ENCODE measurements around the gene GARNL3.

The GARNL3 gene

DNA sequence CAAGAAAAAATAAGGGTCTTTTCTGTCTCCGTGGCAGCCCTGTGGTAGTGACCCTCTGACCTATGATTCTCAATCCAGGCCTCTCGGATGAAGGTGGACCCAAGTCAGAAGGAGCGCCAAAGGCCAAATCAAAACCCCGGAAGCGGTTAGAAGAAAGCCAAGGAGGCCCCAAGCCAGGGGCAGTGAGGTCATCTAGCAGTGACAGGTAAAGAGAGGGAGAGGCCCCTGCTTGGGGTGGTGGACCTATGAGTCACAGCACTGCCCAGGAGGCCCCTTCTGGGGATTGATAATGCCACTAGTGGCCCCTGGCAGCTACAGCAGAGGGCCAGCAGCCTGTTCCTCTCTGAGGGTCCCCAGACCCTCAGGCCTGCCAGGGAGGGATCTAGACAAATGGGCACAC is 126.0 kb downstream of the GARNL3 start:
- TF ChIP-seq, protein P1, sequence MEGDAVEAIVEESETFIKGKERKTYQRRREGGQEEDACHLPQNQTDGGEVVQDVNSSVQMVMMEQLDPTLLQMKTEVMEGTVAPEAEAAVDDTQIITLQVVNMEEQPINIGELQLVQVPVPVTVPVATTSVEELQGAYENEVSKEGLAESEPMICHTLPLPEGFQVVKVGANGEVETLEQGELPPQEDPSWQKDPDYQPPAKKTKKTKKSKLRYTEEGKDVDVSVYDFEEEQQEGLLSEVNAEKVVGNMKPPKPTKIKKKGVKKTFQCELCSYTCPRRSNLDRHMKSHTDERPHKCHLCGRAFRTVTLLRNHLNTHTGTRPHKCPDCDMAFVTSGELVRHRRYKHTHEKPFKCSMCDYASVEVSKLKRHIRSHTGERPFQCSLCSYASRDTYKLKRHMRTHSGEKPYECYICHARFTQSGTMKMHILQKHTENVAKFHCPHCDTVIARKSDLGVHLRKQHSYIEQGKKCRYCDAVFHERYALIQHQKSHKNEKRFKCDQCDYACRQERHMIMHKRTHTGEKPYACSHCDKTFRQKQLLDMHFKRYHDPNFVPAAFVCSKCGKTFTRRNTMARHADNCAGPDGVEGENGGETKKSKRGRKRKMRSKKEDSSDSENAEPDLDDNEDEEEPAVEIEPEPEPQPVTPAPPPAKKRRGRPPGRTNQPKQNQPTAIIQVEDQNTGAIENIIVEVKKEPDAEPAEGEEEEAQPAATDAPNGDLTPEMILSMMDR (IDR thresholded peaks at IDR 0.05; ENCODE audit: low read length) = no peak
- no peak for TF ChIP-seq EZH2 (IDR thresholded peaks at IDR 0.05; ENCODE audit: borderline replicate concordance, low read length)
- Histone ChIP-seq H3K27me3 (ENCODE audit: insufficient read depth, low read length) (no peaks in the 10 kb centered on the region), H3K36me3 (ENCODE audit: insufficient read depth, low read length) (no peaks in the 10 kb centered on the region), H3K9ac (ENCODE audit: low read length) (no peak overlapping the region), H3K79me2 (ENCODE audit: insufficient read depth, low read length) (no peaks in the 10 kb centered on the region), H3K9me2 (ENCODE audit: low read depth, low read length) (no peaks in the 10 kb centered on the region), H3F3A (ENCODE audit: insufficient read depth, low read length) (no peaks in the 10 kb centered on the region), H2AFZ (ENCODE audit: low read length) (no peak overlapping the region), H3K4me3 (ENCODE audit: low read depth, low read length, poor library complexity, severe bottlenecking) (no peak overlapping the region), H4K20me1 (ENCODE audit: insufficient read depth, low read length) (no peaks in the 10 kb centered on the region), H3K4me2 (ENCODE audit: low read length) (no peak overlapping the region), H3K9me3 (ENCODE audit: low read length) (no peaks in the 10 kb centered on the region), H3K4me1 (ENCODE audit: insufficient read depth, low read length, severe bottlenecking) (peaks cover 4% of the 10 kb centered on the region), H3K27ac (ENCODE audit: low read depth, low read length, poor library complexity, severe bottlenecking) (no peak overlapping the region)

DNA sequence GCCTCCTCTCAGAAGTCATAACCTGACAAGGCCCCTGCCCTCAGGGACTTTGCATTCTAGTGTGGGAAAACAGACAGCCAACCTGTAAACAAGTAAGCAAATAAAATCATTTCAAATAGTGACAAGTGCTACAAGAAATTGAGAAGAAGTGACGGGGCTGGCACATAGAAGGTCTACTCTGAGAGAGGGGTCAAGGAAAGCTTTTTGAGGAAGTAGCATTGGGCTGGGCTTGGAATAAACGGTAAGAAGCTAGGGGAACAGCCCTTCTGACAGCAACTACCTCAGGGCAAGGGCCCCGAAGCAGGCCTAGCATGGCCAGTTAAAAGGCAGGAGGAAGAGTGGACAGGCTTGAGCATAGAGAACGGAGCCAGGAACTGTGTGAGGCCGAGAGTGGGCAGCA is 127.6 kb downstream of the GARNL3 start:
- Histone ChIP-seq H3K36me3 (ENCODE audit: insufficient read depth, low read length) (no peaks in the 10 kb centered on the region), H3K9ac (ENCODE audit: low read length) (no peak overlapping the region), H3K4me3 (ENCODE audit: low read depth, low read length, poor library complexity, severe bottlenecking) (no peak overlapping the region), H3K27ac (ENCODE audit: low read depth, low read length, poor library complexity, severe bottlenecking) (no peak overlapping the region), H2AFZ (ENCODE audit: low read length) (no peak overlapping the region), H3K9me3 (ENCODE audit: low read length) (no peaks in the 10 kb centered on the region), H3K4me1 (ENCODE audit: insufficient read depth, low read length, severe bottlenecking) (peaks cover 10% of the 10 kb centered on the region), H3K4me2 (ENCODE audit: low read length) (no peak overlapping the region), H3K9me2 (ENCODE audit: low read depth, low read length) (no peaks in the 10 kb centered on the region), H3F3A (ENCODE audit: insufficient read depth, low read length) (no peaks in the 10 kb centered on the region), H4K20me1 (ENCODE audit: insufficient read depth, low read length) (no peaks in the 10 kb centered on the region), H3K79me2 (ENCODE audit: insufficient read depth, low read length) (no peaks in the 10 kb centered on the region), H3K27me3 (ENCODE audit: insufficient read depth, low read length) (no peaks in the 10 kb centered on the region)
- no peak for TF ChIP-seq EZH2 (IDR thresholded peaks at IDR 0.05; ENCODE audit: borderline replicate concordance, low read length)

DNA sequence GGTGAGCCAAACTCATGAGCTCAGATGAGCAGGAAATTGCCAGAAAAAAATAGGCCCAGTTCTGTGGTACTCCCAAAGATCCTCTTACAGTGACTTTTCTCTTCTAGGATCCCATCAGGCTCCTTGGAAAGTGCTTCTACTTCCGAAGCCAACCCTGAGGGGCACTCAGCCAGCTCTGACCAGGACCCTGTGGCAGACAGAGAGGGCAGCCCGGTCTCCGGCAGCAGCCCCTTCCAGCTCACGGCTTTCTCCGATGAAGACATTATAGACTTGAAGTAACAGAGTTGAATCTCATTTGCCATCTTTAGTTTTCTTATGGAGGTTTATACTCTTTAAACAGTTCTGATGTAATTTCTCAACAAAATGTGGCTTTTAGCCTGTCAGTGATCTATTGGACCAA is 128.4 kb downstream of the GARNL3 start:
- TF ChIP-seq, protein P1 (IDR thresholded peaks at IDR 0.05; ENCODE audit: low read length) = no peak
- no peak for TF ChIP-seq EZH2 (IDR thresholded peaks at IDR 0.05; ENCODE audit: borderline replicate concordance, low read length)
- Histone ChIP-seq H3K9ac (ENCODE audit: low read length) (no peak overlapping the region), H3K79me2 (ENCODE audit: insufficient read depth, low read length) (no peaks in the 10 kb centered on the region), H3K36me3 (ENCODE audit: insufficient read depth, low read length) (no peaks in the 10 kb centered on the region), H3K27me3 (ENCODE audit: insufficient read depth, low read length) (no peaks in the 10 kb centered on the region), H3K4me3 (ENCODE audit: low read depth, low read length, poor library complexity, severe bottlenecking) (no peak overlapping the region), H3K9me3 (ENCODE audit: low read length) (no peaks in the 10 kb centered on the region), H3K4me2 (ENCODE audit: low read length) (no peak overlapping the region), H3K4me1 (ENCODE audit: insufficient read depth, low read length, severe bottlenecking) (peaks cover 16% of the 10 kb centered on the region), H3K9me2 (ENCODE audit: low read depth, low read length) (no peaks in the 10 kb centered on the region), H4K20me1 (ENCODE audit: insufficient read depth, low read length) (no peaks in the 10 kb centered on the region), H2AFZ (ENCODE audit: low read length) (no peak overlapping the region), H3F3A (ENCODE audit: insufficient read depth, low read length) (no peaks in the 10 kb centered on the region), H3K27ac (ENCODE audit: low read depth, low read length, poor library complexity, severe bottlenecking) (no peak overlapping the region)

DNA sequence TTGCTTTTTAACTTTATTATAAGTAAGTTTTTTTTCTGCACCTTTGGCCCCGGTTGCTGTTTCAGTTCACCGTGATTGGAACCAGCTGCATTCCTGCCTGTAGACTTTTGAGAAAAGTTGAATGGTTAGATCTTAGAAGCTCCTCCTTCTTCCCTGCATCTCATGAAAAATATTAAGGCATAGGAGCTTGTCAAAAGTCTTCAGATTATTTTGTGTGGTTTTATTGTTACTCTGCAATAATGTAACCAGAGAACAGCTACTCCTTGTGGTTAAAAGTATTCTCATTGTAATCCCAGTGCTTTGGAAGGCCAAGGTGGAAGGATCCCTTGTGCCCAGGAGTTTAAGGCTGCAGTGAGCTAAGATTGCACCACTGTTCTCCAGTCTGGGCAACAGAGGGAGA is 129.1 kb downstream of the GARNL3 start:
- H3K9me2 ChIP-seq (ENCODE audit: low read depth, low read length) = no peaks in the 10 kb centered on the region
- no peak overlapping the region for H3K4me2 ChIP-seq (ENCODE audit: low read length)
- H3K79me2 ChIP-seq (ENCODE audit: insufficient read depth, low read length) = no peaks in the 10 kb centered on the region
- no peak overlapping the region for H3K9ac ChIP-seq (ENCODE audit: low read length)
- TF ChIP-seq, protein P1 (IDR thresholded peaks at IDR 0.05; ENCODE audit: low read length) = no peak
- no peak for TF ChIP-seq EZH2 (IDR thresholded peaks at IDR 0.05; ENCODE audit: borderline replicate concordance, low read length)
- H3K9me3 ChIP-seq (ENCODE audit: low read length) = no peaks in the 10 kb centered on the region
- H3K4me1 ChIP-seq (ENCODE audit: insufficient read depth, low read length, severe bottlenecking) = peaks cover 18% of the 10 kb centered on the region
- H3K27ac ChIP-seq (ENCODE audit: low read depth, low read length, poor library complexity, severe bottlenecking) = no peak overlapping the region
- H4K20me1 ChIP-seq (ENCODE audit: insufficient read depth, low read length) = no peaks in the 10 kb centered on the region
- no peak overlapping the region for H2AFZ ChIP-seq (ENCODE audit: low read length)
- H3K36me3 ChIP-seq (ENCODE audit: insufficient read depth, low read length) = no peaks in the 10 kb centered on the region
- no peaks in the 10 kb centered on the region for H3K27me3 ChIP-seq (ENCODE audit: insufficient read depth, low read length)
- H3K4me3 ChIP-seq (ENCODE audit: low read depth, low read length, poor library complexity, severe bottlenecking) = no peak overlapping the region
- no peaks in the 10 kb centered on the region for H3F3A ChIP-seq (ENCODE audit: insufficient read depth, low read length)

Measured in OCI-LY1 (cell line).